ENCODE measurements around the gene CANT1. TPM values are rescaled to one million over a fixed set of nuclear protein-coding genes. Genes with fewer than 3 reads are reported as not detected.

The CANT1 gene
- total RNA-seq, 1 experiment from 2014 or later = 95.7 TPM

DNA sequence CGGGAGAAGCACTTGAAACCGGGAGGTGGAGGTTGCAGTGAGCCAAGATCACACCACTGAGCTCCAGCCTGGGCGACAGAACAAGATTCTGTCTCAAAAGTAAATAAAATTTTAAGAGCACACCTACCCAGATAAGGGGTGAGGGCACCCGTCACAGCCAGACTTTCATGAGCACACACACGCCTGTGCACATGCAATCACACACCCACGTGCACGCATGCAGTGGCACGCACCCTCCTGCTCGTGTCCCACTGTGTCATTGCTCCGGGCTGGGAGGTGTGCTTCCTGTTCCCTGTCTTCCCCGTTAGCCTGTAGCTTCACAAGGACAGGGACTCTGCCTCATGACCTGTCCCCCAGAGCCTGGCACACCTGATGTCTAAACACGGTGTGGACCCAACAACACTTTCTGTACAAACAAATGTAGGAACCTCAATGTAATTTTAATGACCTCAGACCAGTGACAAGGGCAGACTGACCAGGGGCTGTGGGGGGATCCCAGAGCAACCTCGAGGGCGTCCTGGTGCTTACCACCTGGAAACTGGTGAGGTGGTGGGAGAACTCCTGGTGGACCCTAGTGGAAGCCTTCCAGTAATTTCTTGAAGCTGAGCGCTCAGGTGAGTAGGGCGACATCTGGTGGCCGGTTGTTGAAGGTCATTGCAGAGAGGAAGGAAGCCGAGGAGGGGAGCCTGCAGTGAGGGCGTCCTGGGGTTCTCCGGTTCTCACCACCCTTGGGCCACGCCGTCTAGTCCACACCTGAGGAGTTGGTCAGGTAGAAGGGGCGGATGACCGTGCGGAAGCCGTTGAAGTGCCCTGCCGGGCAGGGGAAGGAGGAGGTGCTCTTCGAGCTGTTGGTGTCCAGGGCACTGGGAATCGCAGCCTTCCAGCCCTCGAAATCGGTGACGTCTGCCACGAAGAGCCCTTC lies 38.5 kb downstream of the CANT1 start:
- TSS peak; percentile 78 for BruUV-seq (replicated peaks)
- intact Hi-C loops (cut with micrococcal nuclease; ENCODE audit: unreplicated experiment) = loop anchor here (5.0 kb wide), 1 partner anchor 104 kb away; no protein-coding TSS in a partner anchor
- CTCF ChIA-PET = interaction anchor here (0.7 to 2.2 kb wide), 5 partner anchors 14 to 109 kb away, joined by 3 to 15 read pairs (median 3); no protein-coding TSS in a partner anchor

DNA sequence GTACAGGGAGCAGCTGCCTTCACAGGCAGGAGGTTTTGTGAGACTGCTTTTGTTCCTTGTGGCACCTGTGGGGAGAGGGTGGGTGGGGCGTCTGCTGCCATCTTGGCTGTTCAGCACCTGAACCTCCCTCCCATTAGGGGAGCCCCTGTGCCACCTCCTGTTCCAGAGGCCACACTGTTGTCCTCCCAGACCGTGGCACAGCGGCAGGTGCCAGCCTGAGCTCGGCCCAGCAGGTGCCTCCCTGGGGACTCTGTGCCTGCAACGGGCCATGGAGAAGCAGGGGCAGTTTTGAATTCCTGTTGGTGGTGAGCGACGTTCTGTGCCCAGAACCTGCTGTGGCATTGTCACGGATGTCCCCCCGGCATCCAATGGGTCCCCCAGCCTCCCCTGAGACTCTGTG lies 39.7 kb downstream of the CANT1 start:
- no peak for DNase-seq
- Mint-ChIP-seq H3K27ac (ENCODE audit: unreplicated experiment) (no peak overlapping the region), H3K36me3 (ENCODE audit: insufficient read depth, unreplicated experiment) (peaks cover 92% of the 10 kb centered on the region), H3K9me3 (ENCODE audit: low read depth, unreplicated experiment) (no peaks in the 10 kb centered on the region), H3K27me3 (ENCODE audit: unreplicated experiment) (no peaks in the 10 kb centered on the region), H3K4me1 (ENCODE audit: low read depth, unreplicated experiment) (peaks cover 18% of the 10 kb centered on the region), H3K4me3 (ENCODE audit: low read depth, unreplicated experiment) (no peak overlapping the region)
- CTCF ChIA-PET = interaction anchor here (2.2 kb wide), 1 partner anchor 104 kb away, joined by 15 read pairs; no protein-coding TSS in a partner anchor
- TF ChIP-seq, protein P1, sequence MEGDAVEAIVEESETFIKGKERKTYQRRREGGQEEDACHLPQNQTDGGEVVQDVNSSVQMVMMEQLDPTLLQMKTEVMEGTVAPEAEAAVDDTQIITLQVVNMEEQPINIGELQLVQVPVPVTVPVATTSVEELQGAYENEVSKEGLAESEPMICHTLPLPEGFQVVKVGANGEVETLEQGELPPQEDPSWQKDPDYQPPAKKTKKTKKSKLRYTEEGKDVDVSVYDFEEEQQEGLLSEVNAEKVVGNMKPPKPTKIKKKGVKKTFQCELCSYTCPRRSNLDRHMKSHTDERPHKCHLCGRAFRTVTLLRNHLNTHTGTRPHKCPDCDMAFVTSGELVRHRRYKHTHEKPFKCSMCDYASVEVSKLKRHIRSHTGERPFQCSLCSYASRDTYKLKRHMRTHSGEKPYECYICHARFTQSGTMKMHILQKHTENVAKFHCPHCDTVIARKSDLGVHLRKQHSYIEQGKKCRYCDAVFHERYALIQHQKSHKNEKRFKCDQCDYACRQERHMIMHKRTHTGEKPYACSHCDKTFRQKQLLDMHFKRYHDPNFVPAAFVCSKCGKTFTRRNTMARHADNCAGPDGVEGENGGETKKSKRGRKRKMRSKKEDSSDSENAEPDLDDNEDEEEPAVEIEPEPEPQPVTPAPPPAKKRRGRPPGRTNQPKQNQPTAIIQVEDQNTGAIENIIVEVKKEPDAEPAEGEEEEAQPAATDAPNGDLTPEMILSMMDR (IDR thresholded peaks at IDR 0.05; ENCODE audit: unreplicated experiment) = no peak
- intact Hi-C loops (cut with micrococcal nuclease; ENCODE audit: unreplicated experiment) = loop anchor here (5.0 kb wide), 1 partner anchor 103 kb away; no protein-coding TSS in a partner anchor
- BruUV-seq (replicated peaks) = no TSS peak

More for the DNA sequence above, 38.5 kb downstream of the CANT1 start:
- Mint-ChIP-seq H3K27me3 (ENCODE audit: unreplicated experiment) (no peaks in the 10 kb centered on the region), H3K4me1 (ENCODE audit: low read depth, unreplicated experiment) (peaks cover 18% of the 10 kb centered on the region), H3K9me3 (ENCODE audit: low read depth, unreplicated experiment) (no peaks in the 10 kb centered on the region), H3K36me3 (ENCODE audit: insufficient read depth, unreplicated experiment) (peaks cover 88% of the 10 kb centered on the region), H3K27ac (ENCODE audit: unreplicated experiment) (peak overlapping the region; percentile 66), H3K4me3 (ENCODE audit: low read depth, unreplicated experiment) (no peak overlapping the region)
- TF ChIP-seq, protein P1 (IDR thresholded peaks at IDR 0.05; ENCODE audit: unreplicated experiment) = peak; percentile 85
- DNase-seq = peak; percentile 79

DNA sequence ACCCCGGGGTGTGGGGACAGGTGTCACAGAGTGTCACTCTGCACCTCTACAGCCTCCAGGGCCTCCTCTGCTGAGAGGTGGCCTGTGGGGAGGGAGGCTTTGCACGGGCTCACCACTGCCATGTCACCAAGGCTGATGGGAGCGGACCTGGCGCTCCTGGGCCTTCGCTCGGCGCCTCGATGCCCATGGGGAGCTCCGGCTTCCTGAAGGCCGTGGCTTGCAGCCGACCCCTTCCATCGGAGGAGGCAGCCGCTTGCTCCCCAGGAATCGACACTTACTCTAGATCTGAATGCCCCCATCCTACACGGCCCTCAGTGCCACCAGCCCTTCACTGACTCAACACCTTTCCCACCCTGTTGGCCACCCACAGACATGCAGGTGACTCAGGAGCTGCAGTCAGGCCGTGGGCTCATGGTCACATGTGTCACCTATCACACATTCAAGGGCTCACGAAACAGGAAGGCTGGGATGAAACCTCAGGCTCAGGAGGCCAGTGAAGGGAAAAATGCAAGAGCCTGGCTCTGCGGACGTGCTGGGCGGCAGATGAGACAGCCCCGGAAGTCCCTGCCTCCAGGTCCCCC lies 41.7 kb downstream of the CANT1 start:
- TF ChIP-seq, protein P1 (IDR thresholded peaks at IDR 0.05; ENCODE audit: unreplicated experiment) = no peak
- H3K27me3 Mint-ChIP-seq (ENCODE audit: unreplicated experiment) = no peaks in the 10 kb centered on the region
- no peaks in the 10 kb centered on the region for H3K9me3 Mint-ChIP-seq (ENCODE audit: low read depth, unreplicated experiment)
- peaks cover 85% of the 10 kb centered on the region for H3K36me3 Mint-ChIP-seq (ENCODE audit: insufficient read depth, unreplicated experiment)
- H3K4me3 Mint-ChIP-seq (ENCODE audit: low read depth, unreplicated experiment) = no peak overlapping the region
- no peak overlapping the region for H3K27ac Mint-ChIP-seq (ENCODE audit: unreplicated experiment)
- intact Hi-C loops (cut with micrococcal nuclease; ENCODE audit: unreplicated experiment) = no loop called here
- no peak for DNase-seq
- CTCF ChIA-PET = no interaction called here
- peaks cover 18% of the 10 kb centered on the region for H3K4me1 Mint-ChIP-seq (ENCODE audit: low read depth, unreplicated experiment)
- BruUV-seq (replicated peaks) = no TSS peak

DNA sequence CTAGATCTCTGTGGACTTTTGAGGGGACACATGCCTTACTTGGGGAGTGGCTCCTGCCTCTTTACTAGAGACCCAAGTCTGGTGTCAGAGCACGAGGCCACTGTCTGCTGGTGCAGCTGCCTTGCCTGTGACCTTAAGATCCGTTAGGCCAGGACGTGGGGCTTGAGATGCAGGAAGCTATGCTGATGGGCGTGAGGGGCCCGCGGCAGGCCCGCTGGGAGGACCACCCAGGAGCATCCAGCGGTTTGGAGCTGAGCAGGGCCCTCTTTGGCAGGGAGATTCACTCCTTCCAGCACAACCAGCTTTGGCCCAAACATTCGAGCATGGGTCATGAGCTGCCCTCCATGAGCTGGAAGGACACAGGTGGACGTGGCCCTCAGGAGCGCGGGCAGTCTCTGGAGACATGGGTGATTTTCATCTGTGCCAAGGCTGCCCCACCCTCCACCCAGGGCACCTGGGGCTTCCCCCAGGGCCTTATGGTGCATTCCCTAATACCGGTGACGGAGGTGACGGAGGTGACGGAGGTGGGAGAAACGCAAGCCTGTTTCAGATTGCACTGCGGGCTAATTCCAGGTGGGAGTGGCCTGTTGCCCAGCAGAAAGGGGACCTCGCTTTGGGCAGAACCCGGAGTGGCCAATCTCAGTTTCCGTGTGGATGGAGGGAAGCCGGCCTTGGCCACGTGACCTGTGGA lies 42.5 kb downstream of the CANT1 start:
- peaks cover 24% of the 10 kb centered on the region for H3K4me1 Mint-ChIP-seq (ENCODE audit: low read depth, unreplicated experiment)
- H3K4me3 Mint-ChIP-seq (ENCODE audit: low read depth, unreplicated experiment) = no peak overlapping the region
- no TSS peak for BruUV-seq (replicated peaks)
- H3K36me3 Mint-ChIP-seq (ENCODE audit: insufficient read depth, unreplicated experiment) = peaks cover 82% of the 10 kb centered on the region
- no peaks in the 10 kb centered on the region for H3K27me3 Mint-ChIP-seq (ENCODE audit: unreplicated experiment)
- no peak for DNase-seq
- no peaks in the 10 kb centered on the region for H3K9me3 Mint-ChIP-seq (ENCODE audit: low read depth, unreplicated experiment)
- intact Hi-C loops (cut with micrococcal nuclease; ENCODE audit: unreplicated experiment) = no loop called here
- TF ChIP-seq, protein P1 (IDR thresholded peaks at IDR 0.05; ENCODE audit: unreplicated experiment) = no peak
- H3K27ac Mint-ChIP-seq (ENCODE audit: unreplicated experiment) = peak overlapping the region; percentile 21
- CTCF ChIA-PET = interaction anchor here (0.7 kb wide), 1 partner anchor 13 kb away, joined by 3 read pairs; the partner anchor contains the start of gene LGALS3BP

Measured in Calu3 (cell line).